22Rv1 (cell line): ENCODE data around the gene TMEM135.

Source experiments
- ZFX ChIP-seq: fragments of 450-650 bp; IDR thresholded peaks from 2 replicates; pipeline ENCODE4 v1.6.1; 2017; ENCODE audit warnings: antibody characterized with exemption, borderline replicate concordance
- TF ChIP-seq, protein P1 (sequence below): fragments of 450-650 bp; IDR thresholded peaks from 2 replicates; pipeline ENCODE4 v1.5.1; 2017; ENCODE audit warnings: mild to moderate bottlenecking

DNA sequence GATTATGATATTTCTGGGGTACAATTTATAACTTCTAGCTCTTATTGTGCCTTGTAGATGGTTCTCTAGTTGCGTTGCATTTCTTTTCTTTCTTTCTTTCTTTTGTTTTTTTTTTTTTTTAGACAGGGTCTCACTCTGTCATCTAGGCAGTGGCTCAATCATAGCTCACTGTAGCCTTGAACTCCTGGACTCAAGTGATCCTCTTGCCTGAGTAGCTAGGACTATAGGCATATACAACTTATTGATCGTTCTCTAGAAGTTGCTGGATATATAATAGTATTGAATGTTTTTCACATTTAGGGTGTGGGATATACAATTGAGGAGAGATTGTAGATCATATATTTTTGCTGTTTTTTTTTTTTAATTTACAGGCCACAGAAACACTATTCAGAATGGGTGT, 119.2 kb downstream of the TMEM135 start:
- TF ChIP-seq, protein P1, sequence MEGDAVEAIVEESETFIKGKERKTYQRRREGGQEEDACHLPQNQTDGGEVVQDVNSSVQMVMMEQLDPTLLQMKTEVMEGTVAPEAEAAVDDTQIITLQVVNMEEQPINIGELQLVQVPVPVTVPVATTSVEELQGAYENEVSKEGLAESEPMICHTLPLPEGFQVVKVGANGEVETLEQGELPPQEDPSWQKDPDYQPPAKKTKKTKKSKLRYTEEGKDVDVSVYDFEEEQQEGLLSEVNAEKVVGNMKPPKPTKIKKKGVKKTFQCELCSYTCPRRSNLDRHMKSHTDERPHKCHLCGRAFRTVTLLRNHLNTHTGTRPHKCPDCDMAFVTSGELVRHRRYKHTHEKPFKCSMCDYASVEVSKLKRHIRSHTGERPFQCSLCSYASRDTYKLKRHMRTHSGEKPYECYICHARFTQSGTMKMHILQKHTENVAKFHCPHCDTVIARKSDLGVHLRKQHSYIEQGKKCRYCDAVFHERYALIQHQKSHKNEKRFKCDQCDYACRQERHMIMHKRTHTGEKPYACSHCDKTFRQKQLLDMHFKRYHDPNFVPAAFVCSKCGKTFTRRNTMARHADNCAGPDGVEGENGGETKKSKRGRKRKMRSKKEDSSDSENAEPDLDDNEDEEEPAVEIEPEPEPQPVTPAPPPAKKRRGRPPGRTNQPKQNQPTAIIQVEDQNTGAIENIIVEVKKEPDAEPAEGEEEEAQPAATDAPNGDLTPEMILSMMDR = no peak
- TF ChIP-seq ZFX = no peak
